Lower lobe of right lung (tissue), 2 donors: ENCODE data around the gene SMG1. TPM values are rescaled to one million over a fixed set of nuclear protein-coding genes. Genes with fewer than 3 reads are reported as not detected.

ENCODE experiments used
- ATAC-seq, 2 donors: fragments of 200-7000 bp; cut with Tn5 transposase; one replicate each; pipeline ENCODE4 v1.9.1; 2020 to 2022; ENCODE audit warnings: mild to moderate bottlenecking in 2 of 2, moderate library complexity in 2 of 2
- DNase-seq: peaks from one replicate; pipeline ENCODE4 v3.0.0-alpha.2; 2020
- H3K27ac ChIP-seq: fragments of 200-600 bp; one replicate; pipeline ENCODE4 v1.8.0; 2022
- H3K27me3 ChIP-seq: fragments of 200-600 bp; one replicate; pipeline ENCODE4 v1.8.0; 2022; ENCODE audit warnings: low read depth
- H3K36me3 ChIP-seq: fragments of 200-600 bp; one replicate; pipeline ENCODE4 v1.8.0; 2022; ENCODE audit warnings: mild to moderate bottlenecking
- H3K4me1 ChIP-seq: fragments of 200-600 bp; one replicate; pipeline ENCODE4 v1.8.0; 2022
- H3K4me3 ChIP-seq: fragments of 200-600 bp; one replicate; pipeline ENCODE4 v1.8.0; 2022; ENCODE audit warnings: mild to moderate bottlenecking
- H3K9me3 ChIP-seq: fragments of 200-600 bp; one replicate; pipeline ENCODE4 v1.8.0; 2022
- CTCF ChIP-seq: fragments of 200-600 bp; IDR thresholded peaks from one replicate; pipeline ENCODE4 v1.8.0; 2022; ENCODE audit warnings: antibody characterized with exemption, mild to moderate bottlenecking
- intact Hi-C: fragments of 100-400 bp; cut with DNase I; formaldehyde crosslinking; loops from one replicate; pipeline ENCODE4 v1.11.0; 2022
- total RNA-seq: library from RNA; stranded (reverse); fragmentation: NEBNext Ultra II Directional; extraction: Animal tissue kit (Norgen Biotek cat#: 25700); gene quantifications from one replicate; pipeline ENCODE4 v1.2.1, GENCODE V29; 2021
- donor health status: DM: no; HTN: yes; CAD: no; lungs with severe emphysema.

The SMG1 gene
- total RNA-seq, 1 donor from 2014 or later, result 89.0 TPM

GRCh38 chr16:18941471-18941870, 15.3 kb upstream of the SMG1 start:
- DNase-seq, result no peak
- TF ChIP-seq CTCF, result no peak
- Histone ChIP-seq H3K9me3 (no peaks in the 10 kb centered on the region), H3K4me3 (no peak overlapping the region), H3K4me1 (peaks cover 4% of the 10 kb centered on the region), H3K36me3 (no peaks in the 10 kb centered on the region), H3K27me3 (no peaks in the 10 kb centered on the region), H3K27ac (no peak overlapping the region)
- intact Hi-C loops, result no loop called here
- no peak for ATAC-seq

GRCh38 chr16:18938986-18939385, 12.8 kb upstream of the SMG1 start:
- no peak overlapping the region for H3K27ac ChIP-seq
- no peaks in the 10 kb centered on the region for H3K9me3 ChIP-seq
- H3K27me3 ChIP-seq, result no peaks in the 10 kb centered on the region
- H3K4me3 ChIP-seq, result no peak overlapping the region
- H3K4me1 ChIP-seq, result no peaks in the 10 kb centered on the region
- no peaks in the 10 kb centered on the region for H3K36me3 ChIP-seq
- intact Hi-C loops, result no loop called here
- TF ChIP-seq CTCF, result no peak
- DNase-seq (no peak), ATAC-seq (no peak)

- no peak for ATAC-seq
- Histone ChIP-seq H3K4me1 (no peaks in the 10 kb centered on the region), H3K36me3 (no peaks in the 10 kb centered on the region), H3K4me3 (no peak overlapping the region), H3K9me3 (no peaks in the 10 kb centered on the region), H3K27ac (no peak overlapping the region), H3K27me3 (no peaks in the 10 kb centered on the region)
- DNase-seq, result no peak
- intact Hi-C loops, result no loop called here
- no peak for TF ChIP-seq CTCF
Observed at GRCh38 chr16:18937390-18937789, 11.2 kb upstream of the SMG1 start.

DNA sequence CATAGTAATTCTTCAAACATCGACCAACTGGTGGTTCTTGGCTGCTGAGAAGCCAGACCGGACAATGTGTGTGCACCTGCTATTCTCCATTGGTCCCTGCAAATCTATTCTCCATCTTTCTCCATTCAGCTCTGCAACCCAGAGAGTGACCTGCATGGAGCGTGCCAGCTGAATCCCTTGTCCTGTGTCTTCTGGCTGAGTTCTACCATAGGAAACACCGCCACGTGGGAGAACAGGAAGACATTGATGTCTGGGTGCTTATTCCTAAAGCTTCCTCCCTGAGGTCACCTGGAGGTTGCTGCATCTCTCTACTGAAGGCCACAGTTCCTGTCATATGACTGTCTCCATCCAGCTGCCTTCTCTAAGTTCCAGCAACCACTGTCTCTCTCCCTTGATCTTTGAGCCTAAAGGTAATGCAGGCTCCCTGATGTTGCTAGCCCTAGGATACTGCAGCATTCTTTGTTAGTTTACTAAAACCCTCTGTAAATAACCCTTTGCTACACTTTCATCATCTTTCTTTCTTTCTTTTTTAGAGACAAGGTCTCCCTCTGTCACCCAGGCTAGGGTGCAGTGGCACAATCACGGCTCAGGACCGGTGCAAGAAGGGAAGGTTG, 10.6 kb upstream of the SMG1 start:
- DNase-seq, result no peak
- intact Hi-C loops, result no loop called here
- no peak for ATAC-seq

DNA sequence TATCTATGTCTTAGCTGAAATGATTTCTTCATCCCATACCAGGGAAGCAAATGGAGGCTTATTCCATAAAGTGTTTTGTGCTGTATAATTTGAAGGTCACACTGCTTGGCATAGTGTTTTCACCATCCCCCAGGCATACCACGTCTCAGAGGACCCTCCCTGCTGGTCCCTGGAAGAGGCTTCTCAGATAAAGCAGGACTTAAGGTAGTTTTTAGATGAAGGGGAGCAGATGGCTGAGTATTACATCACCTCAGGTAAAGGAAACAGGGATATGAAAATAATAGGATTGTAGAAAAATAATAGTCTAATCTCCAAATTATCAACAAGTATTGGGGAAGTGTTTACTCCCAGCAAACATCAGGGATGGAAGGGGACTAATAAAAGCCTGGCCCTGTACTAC, 7.3 kb upstream of the SMG1 start:
- H3K27ac ChIP-seq, result no peak overlapping the region
- TF ChIP-seq CTCF, result no peak
- H3K27me3 ChIP-seq, result no peaks in the 10 kb centered on the region
- no peak for DNase-seq
- H3K36me3 ChIP-seq, result no peaks in the 10 kb centered on the region
- no peak overlapping the region for H3K4me3 ChIP-seq
- H3K9me3 ChIP-seq, result no peaks in the 10 kb centered on the region
- ATAC-seq, result no peak
- H3K4me1 ChIP-seq, result no peaks in the 10 kb centered on the region
- intact Hi-C loops, result no loop called here

More for the DNA sequence above, 10.6 kb upstream of the SMG1 start:
- Histone ChIP-seq H3K27me3 (no peaks in the 10 kb centered on the region), H3K4me1 (no peaks in the 10 kb centered on the region), H3K4me3 (no peak overlapping the region), H3K36me3 (no peaks in the 10 kb centered on the region), H3K27ac (no peak overlapping the region), H3K9me3 (no peaks in the 10 kb centered on the region)
- no peak for TF ChIP-seq CTCF
